MM.1S (cell line): Measurements from ENCODE around the gene MED7.

Experiments
- EZH2phosphoT487 ChIP-seq: fragments of 300-600 bp; sonication (generic); IDR thresholded peaks from 2 replicates; pipeline ENCODE4 v1.6.1; 2018; ENCODE audit warnings: antibody characterized with exemption, low read length
- TF ChIP-seq, protein P1 (sequence below): fragments of 300-600 bp; sonication (generic); IDR thresholded peaks from 2 replicates; pipeline ENCODE4 v1.5.1; 2016; ENCODE audit warnings: antibody characterized with exemption, low read length, mixed read lengths

DNA sequence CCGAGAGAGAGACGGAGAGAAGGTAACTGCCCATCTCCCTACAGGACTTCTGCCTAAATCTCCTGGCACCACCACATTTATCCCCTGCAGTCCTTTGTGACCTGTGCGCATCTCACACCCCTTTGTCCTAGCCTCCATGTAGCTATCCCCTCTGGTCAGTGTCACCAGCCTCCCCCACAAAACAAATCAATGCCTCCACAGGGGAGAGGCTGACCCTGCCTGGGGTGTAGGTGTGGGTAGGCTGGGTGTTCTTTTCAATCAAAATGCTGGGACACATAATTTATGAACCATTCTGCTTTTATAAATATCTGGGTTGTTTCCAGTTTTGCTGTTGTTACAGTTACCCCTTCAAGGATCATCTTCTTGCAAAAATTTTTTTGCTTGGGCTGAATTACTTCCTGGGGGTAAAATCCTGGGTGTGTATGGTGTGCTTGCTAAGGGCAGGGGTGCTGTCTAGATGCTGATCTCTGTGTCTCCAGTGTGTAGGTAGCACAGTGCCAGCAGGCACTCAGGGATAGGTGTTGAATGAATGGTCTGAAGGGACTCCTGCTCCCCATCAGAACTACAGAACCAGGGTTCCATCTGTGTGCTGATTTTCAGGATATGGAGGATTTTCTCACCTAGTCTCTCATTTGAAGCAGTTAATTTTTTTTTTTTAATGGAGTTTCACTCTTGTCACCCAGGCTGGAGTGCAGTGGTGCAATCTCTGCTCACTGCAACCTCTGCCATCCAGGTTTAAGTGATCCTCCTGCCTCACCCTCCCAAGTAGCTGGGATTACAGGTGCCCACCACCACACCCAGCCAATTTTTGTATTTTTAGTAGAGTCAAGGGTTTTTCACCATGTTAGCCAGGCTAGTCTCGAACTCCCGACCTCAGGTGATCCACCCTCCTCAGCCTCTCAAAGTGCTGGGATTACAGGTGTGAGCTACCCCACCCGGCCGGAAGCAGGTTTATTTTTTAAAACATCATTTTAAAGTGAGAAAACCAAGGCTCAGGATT lies 23.8 kb upstream of the MED7 start, which contains the start of gene GARIN3:
- TF ChIP-seq, protein P1, sequence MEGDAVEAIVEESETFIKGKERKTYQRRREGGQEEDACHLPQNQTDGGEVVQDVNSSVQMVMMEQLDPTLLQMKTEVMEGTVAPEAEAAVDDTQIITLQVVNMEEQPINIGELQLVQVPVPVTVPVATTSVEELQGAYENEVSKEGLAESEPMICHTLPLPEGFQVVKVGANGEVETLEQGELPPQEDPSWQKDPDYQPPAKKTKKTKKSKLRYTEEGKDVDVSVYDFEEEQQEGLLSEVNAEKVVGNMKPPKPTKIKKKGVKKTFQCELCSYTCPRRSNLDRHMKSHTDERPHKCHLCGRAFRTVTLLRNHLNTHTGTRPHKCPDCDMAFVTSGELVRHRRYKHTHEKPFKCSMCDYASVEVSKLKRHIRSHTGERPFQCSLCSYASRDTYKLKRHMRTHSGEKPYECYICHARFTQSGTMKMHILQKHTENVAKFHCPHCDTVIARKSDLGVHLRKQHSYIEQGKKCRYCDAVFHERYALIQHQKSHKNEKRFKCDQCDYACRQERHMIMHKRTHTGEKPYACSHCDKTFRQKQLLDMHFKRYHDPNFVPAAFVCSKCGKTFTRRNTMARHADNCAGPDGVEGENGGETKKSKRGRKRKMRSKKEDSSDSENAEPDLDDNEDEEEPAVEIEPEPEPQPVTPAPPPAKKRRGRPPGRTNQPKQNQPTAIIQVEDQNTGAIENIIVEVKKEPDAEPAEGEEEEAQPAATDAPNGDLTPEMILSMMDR = no peak
- no peak for TF ChIP-seq EZH2phosphoT487
